HepG2 (cell line): ENCODE data around the gene COL27A1. TPM values are rescaled to one million over a fixed set of nuclear protein-coding genes. Genes with fewer than 3 reads are reported as not detected.
A peak's percentile ranks its signal among the peaks of the same experiment; 100 is the strongest.

Experiments
- ATAC-seq: fragments of 200-7000 bp; cut with Tn5 transposase; 3 replicates; pipeline ENCODE4 v1.9.1; 2020; ENCODE audit warnings: mild to moderate bottlenecking, moderate library complexity
- BruUV-seq: library from RNA; stranded (reverse); fragments of 400-500 nt; replicated peaks from 2 replicates; lab custom pipeline; 2021; lab: Mats Ljungman, UMichigan
- CTCF ChIA-PET: fragments of 300-600 bp; formaldehyde crosslinking; extraction: SDS; loops from one replicate; lab custom pipeline; 2021; ENCODE audit warnings: low total read pairs, inconsistent platforms, low intra/inter-chr PET ratio; lab: Yijun Ruan, JAX
- POLR2A ChIA-PET: fragments of 350-600 bp; sonication (Branson Sonifier 250); formaldehyde crosslinking; loops from one replicate; lab custom pipeline; 2020; ENCODE audit warnings: antibody characterized with exemption, inconsistent platforms; lab: Yijun Ruan, JAX
- DNase-seq: peaks from one replicate; pipeline ENCODE4 v3.0.0-alpha.2; 2015; ENCODE audit warnings: low spot score
- FAIRE-seq: peaks from 3 replicates; lab custom pipeline; 2011; peaks lifted over from hg19 to GRCh38; lab: Jason Lieb, UNC
- H2AFZ ChIP-seq: one replicate; pipeline ENCODE4 v1.6.1; 2011; ENCODE audit warnings: low read length, inconsistent platforms
- H3K27ac ChIP-seq: fragments of 300-600 bp; 3 replicates; pipeline ENCODE4 v1.8.0; 2011; ENCODE audit warnings: mixed run types, mild to moderate bottlenecking, mixed read lengths, low read length, inconsistent platforms; ENCODE audit not compliant: insufficient read depth; ENCODE audit errors: extremely low read length
- H3K27me3 ChIP-seq, 2 experiments: fragments of 200-600 bp in 1 of 2; 2 replicates in 1 of 2; 3 replicates in 1 of 2; pipeline versions ENCODE4 v1.6.0 to v1.8.0; 2011; ENCODE audit warnings: low read length in 2 of 2, mild to moderate bottlenecking in 2 of 2, moderate library complexity in 2 of 2, inconsistent platforms in 1 of 2; ENCODE audit not compliant: insufficient read depth in 2 of 2, control insufficient read depth in 1 of 2
- H3K36me3 ChIP-seq, 2 experiments: fragments of 200-600 bp in 1 of 2; replicated peaks in 1 of 2; 2 replicates in 1 of 2; 3 replicates in 1 of 2; pipeline versions ENCODE4 v1.5.1 to v1.8.0; 2011; ENCODE audit warnings: low read length in 2 of 2, inconsistent platforms in 1 of 2; ENCODE audit not compliant: insufficient read depth in 2 of 2, control insufficient read depth in 1 of 2
- H3K4me1 ChIP-seq: 2 replicates; pipeline ENCODE4 v1.5.1; 2012; ENCODE audit warnings: low read length, inconsistent platforms; ENCODE audit not compliant: insufficient read depth
- H3K4me2 ChIP-seq: 2 replicates; pipeline ENCODE4 v1.6.0; 2011; ENCODE audit warnings: low read depth, low read length, inconsistent platforms
- H3K4me3 ChIP-seq, 3 experiments: fragments of 200-600 bp in 1 of 3; sonication (generic), shearing (Covaris generic) in 1 of 3; replicated peaks in 1 of 3; 2 replicates each; pipeline ENCODE4 v1.5.1; 2011 to 2016; ENCODE audit warnings: low read length in 3 of 3, inconsistent platforms in 2 of 3, low read depth in 2 of 3, mild to moderate bottlenecking in 2 of 3, control low read depth in 1 of 3, mixed read lengths in 1 of 3; ENCODE audit not compliant: insufficient read depth in 1 of 3
- H3K79me2 ChIP-seq: one replicate; pipeline ENCODE4 v1.6.1; 2011; ENCODE audit warnings: low read length, inconsistent platforms; ENCODE audit not compliant: insufficient read depth
- H3K9ac ChIP-seq: 2 replicates; pipeline ENCODE4 v1.6.0; 2011; ENCODE audit warnings: mild to moderate bottlenecking, low read depth, low read length, inconsistent platforms; ENCODE audit not compliant: insufficient read depth
- H3K9me3 ChIP-seq: 2 replicates; pipeline ENCODE4 v1.5.1; 2012; ENCODE audit warnings: mild to moderate bottlenecking, low read length
- H4K20me1 ChIP-seq: 2 replicates; pipeline ENCODE4 v1.6.0; 2011; ENCODE audit warnings: inconsistent platforms, mild to moderate bottlenecking, low read length, moderate library complexity; ENCODE audit not compliant: insufficient read depth
- ARNT2 ChIP-seq: sonication (generic); formaldehyde crosslinking; IDR thresholded peaks from 2 replicates; pipeline ENCODE4 v1.8.0; 2022; ENCODE audit warnings: mild to moderate bottlenecking, low read depth, missing genetic modification reagents, moderate library complexity
- BCLAF1 ChIP-seq: fragments of 450-650 bp; IDR thresholded peaks from 2 replicates; pipeline ENCODE4 v1.6.1; 2017; ENCODE audit warnings: mild to moderate bottlenecking
- FOXM1 ChIP-seq: sonication (generic); formaldehyde crosslinking; IDR thresholded peaks from 2 replicates; pipeline ENCODE4 v1.5.0; 2020; ENCODE audit warnings: missing genetic modification reagents
- ISL2 ChIP-seq: sonication (generic); formaldehyde crosslinking; IDR thresholded peaks from 2 replicates; pipeline ENCODE4 v1.5.0; 2020; ENCODE audit warnings: missing genetic modification reagents
- MYC ChIP-seq: sonication (generic); formaldehyde crosslinking; IDR thresholded peaks from 2 replicates; pipeline ENCODE4 v1.9.0; 2021; ENCODE audit warnings: missing genetic modification reagents, borderline replicate concordance
- NCOR1 ChIP-seq: fragments of 200-600 bp; sonication (generic); IDR thresholded peaks from 2 replicates; pipeline ENCODE4 v1.7.0; 2017; ENCODE audit warnings: antibody characterized with exemption, low read length, borderline replicate concordance
- NR2C2 ChIP-seq: sonication (generic); formaldehyde crosslinking; IDR thresholded peaks from 2 replicates; pipeline ENCODE4 v1.4.0; 2020; ENCODE audit warnings: missing genetic modification reagents, mild to moderate bottlenecking, moderate library complexity, borderline replicate concordance
- SKI ChIP-seq: fragments of 450-650 bp; IDR thresholded peaks from one replicate; pipeline ENCODE4 v1.6.1; 2018; ENCODE audit warnings: mild to moderate bottlenecking; ENCODE audit not compliant: partially characterized antibody
- SRY ChIP-seq: sonication (generic); formaldehyde crosslinking; IDR thresholded peaks from 2 replicates; pipeline ENCODE4 v1.8.0; 2022; ENCODE audit warnings: mild to moderate bottlenecking, missing genetic modification reagents
- ZNF33A ChIP-seq: sonication (generic); formaldehyde crosslinking; IDR thresholded peaks from 2 replicates; pipeline ENCODE4 v1.5.1; 2020; ENCODE audit warnings: missing genetic modification reagents, mild to moderate bottlenecking, moderate library complexity, borderline replicate concordance
- ZNF761 ChIP-seq: sonication (generic); formaldehyde crosslinking; conservative IDR thresholded peaks from 2 replicates; pipeline ENCODE4 v1.4.0; 2020; ENCODE audit warnings: mild to moderate bottlenecking, missing genetic modification reagents
- WGBS: methylation state at CpG from one replicate; pipeline ENCODE4 v1.1.6; 2017; ENCODE audit warnings: low lambda C conversion rate; 5-methylcytosine and 5-hydroxymethylcytosine counted together
- in situ Hi-C: cut with HindIII; loops from 2 replicates; pipeline ENCODE4 v1.10.0; 2017; ENCODE audit warnings: low pct_unique_long_range_greater_than_20kb; ENCODE audit not compliant: extremely low pct_ligation_motif_present
- intact Hi-C: fragments of 100-400 bp; cut with micrococcal nuclease; formaldehyde crosslinking; loops from one replicate; pipeline ENCODE4 v1.10.0; 2022; ENCODE audit not compliant: unreplicated experiment
- polyA plus RNA-seq, 8 experiments: library from polyadenylated mRNA; depleted of rRNA in 3 of 8; stranded (reverse) in 7 of 8; unstranded in 1 of 8; fragments of >200 nt; fragmentation: Illumina TruSeq in 4 of 8; extraction: Trizol in 4 of 8; gene quantifications; 2 replicates each; pipeline versions ENCODE4 v1.2.1 to v1.2.3, GENCODE V29; 2011 to 2016; ENCODE audit warnings: low read depth in 4 of 8, missing spikeins in 1 of 8, mixed read lengths in 1 of 8; ENCODE audit not compliant: insufficient read depth in 1 of 8
- total RNA-seq, 5 experiments: library from RNA; depleted of rRNA; stranded (reverse); fragments of >200 nt; fragmentation: Illumina TruSeq; extraction: Trizol; gene quantifications; 2 replicates each; pipeline ENCODE4 v1.2.3, GENCODE V29; 2016; ENCODE audit warnings: low read depth in 1 of 5
- TF ChIP-seq, protein P1 (sequence below): sonication (generic); formaldehyde crosslinking; IDR thresholded peaks from 2 replicates; pipeline ENCODE4 v1.5.1; 2020; ENCODE audit warnings: missing genetic modification reagents, mild to moderate bottlenecking, borderline replicate concordance

COL27A1 gene
- total and polyA plus RNA-seq, 2 of the 13 experiments (the other 11 are each of a cell fraction or from before 2014, with no cell fraction given), result 71.3 to 89.1 TPM

DNA sequence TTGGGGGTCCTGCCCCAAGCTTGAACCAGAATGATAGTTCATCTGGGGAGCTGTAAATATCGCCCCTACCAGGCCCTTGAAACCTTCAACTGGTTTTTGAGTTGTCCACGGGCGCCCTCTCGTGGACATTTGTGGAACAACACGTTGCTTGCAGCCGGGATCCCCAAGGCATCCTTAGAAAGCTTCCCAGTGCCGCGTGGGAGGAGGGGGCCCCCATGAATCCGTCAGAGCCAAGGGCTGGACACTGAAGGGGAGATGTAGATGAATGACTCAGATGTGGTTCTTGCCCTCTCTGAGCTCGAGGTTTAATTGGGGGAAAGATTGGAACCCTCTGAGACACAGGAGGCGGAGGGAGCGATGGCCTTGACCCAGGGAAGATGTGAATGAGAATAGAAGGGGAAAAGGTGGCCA is 135.7 kb downstream of the COL27A1 start (continued):
- TF ChIP-seq ZNF33A, result 0 out of 2 replicates have a peak, but pooled peaks have one; percentile 51
- TF ChIP-seq NR2C2, result no peak
- no peak for TF ChIP-seq SKI
- TF ChIP-seq, protein P1, sequence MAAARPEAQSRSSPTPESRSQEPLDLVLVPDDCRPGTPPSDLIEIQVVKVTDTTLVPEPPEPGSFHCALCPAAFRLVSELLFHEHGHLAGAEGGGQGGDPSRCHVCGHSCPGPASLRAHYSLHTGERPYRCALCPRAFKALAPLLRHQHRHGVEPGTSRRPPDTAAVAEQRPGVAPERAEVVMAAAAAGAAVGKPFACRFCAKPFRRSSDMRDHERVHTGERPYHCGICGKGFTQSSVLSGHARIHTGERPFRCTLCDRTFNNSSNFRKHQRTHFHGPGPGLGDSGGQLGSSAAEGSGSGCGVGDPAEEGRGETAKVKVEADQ (CRISPR knock-in tag), result no peak
- peak; percentile 30; the same call in 1 of the 2 replicates for TF ChIP-seq MYC (CRISPR knock-in tag)

DNA sequence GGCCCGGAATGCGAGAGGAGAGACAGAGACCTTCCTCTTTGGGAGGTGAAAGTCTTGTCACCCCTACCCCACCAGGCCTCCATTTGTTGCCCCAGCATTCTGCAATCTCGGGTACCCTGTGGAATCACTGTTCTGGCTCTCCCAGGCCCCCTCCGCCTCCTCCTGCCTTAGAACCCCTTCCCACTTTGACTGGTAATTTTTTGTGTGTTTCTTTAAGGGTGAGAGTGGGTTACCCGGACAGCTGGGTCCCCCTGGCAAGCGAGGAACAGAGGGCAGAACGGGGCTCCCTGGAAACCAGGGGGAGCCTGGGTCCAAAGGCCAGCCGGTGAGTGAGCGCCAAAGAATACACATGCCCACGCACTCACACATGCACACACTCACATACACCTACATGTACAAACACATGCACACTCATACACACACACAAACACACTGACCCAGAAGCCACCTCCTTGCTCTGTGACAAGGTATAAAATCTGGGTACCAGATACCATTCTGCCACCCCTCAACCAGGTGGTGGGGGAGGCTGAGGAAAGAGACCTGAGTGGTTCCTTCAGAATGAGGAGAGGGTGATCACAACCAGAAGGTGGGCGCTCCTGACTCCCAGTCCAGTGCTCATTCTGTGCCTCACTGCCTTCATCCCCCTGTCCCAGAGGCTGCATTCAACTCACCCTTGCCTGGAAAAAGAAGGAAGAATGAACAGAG is 136.7 kb downstream of the COL27A1 start:
- H3K9me3 ChIP-seq, result peaks cover 10% of the 10 kb centered on the region
- H3K9ac ChIP-seq, result no peak overlapping the region
- peaks cover 31 to 78% of the 10 kb centered on the region in 2 experiments for H3K36me3 ChIP-seq
- no peak overlapping the region for H2AFZ ChIP-seq
- H3K79me2 ChIP-seq, result no peaks in the 10 kb centered on the region
- intact Hi-C loops, result loop anchor here (1.0 to 5.0 kb wide), 3 partner anchors 135 to 210 kb away; partner anchors contain the start of gene COL27A1
- TF ChIP-seq NCOR1, result no peak
- TF ChIP-seq SRY (CRISPR knock-in tag), result no peak
- no peak for TF ChIP-seq ISL2 (CRISPR knock-in tag)
- TF ChIP-seq ARNT2, result no peak
- no peak for TF ChIP-seq FOXM1
- TF ChIP-seq BCLAF1, result no peak
- no peak for TF ChIP-seq ZNF761 (CRISPR knock-in tag)
- in situ Hi-C loops, result loop anchor here (5.0 kb wide), 3 partner anchors 135 to 485 kb away; partner anchors contain the start of genes COL27A1 and KIF12
- no peak overlapping the region for H3K4me3 ChIP-seq
- FAIRE-seq (no peak), ATAC-seq (no peak), DNase-seq (no peak)
- H4K20me1 ChIP-seq, result no peaks in the 10 kb centered on the region
- WGBS, result 96% methylated on average over 11 of the region's 11 CpGs
- no peak overlapping the region for H3K4me2 ChIP-seq
- no peaks in the 10 kb centered on the region for H3K27me3 ChIP-seq
- H3K27ac ChIP-seq, result no peak overlapping the region
- no TSS peak for BruUV-seq
- ChIA-PET POLR2A (interaction anchor here (1.3 to 3.2 kb wide), 4 partner anchors 138 to 210 kb away, joined by 5 to 24 read pairs (median 8); no protein-coding TSS in a partner anchor), CTCF (interaction anchor here (1.9 kb wide), 1 partner anchor 184 kb away, joined by 21 read pairs; no protein-coding TSS in a partner anchor)
- H3K4me1 ChIP-seq, result no peaks in the 10 kb centered on the region
